Ovary (tissue), 9 donors: ENCODE results near the gene CDIPT. TPM values are rescaled to one million over a fixed set of nuclear protein-coding genes. Genes with fewer than 3 reads are reported as not detected.

Experiments
- DNase-seq, 5 donors: peaks; one replicate each; pipeline ENCODE4 v3.0.0-alpha.2; 2019 to 2020
- H3K27ac ChIP-seq, 2 donors: fragments of 200-600 bp; one replicate each; pipeline versions ENCODE4 v1.5.1 to v1.8.0; 2019 to 2022
- H3K27me3 ChIP-seq: fragments of 200-600 bp; one replicate; pipeline ENCODE4 v1.8.0; 2022
- H3K36me3 ChIP-seq: fragments of 200-600 bp; sonication (generic); one replicate; pipeline ENCODE4 v1.5.1; 2019
- H3K4me1 ChIP-seq: one replicate; pipeline ENCODE4 v1.8.1; 2013; ENCODE audit warnings: mild to moderate bottlenecking, moderate library complexity; ENCODE audit not compliant: insufficient read depth
- H3K4me3 ChIP-seq: fragments of 200-600 bp; sonication (generic); one replicate; pipeline ENCODE4 v1.5.1; 2017
- H3K9me3 ChIP-seq, 2 donors: fragments of 200-600 bp in 1 of 2; sonication (generic) in 1 of 2; one replicate each; pipeline versions ENCODE4 v1.5.1 to v1.8.1; 2013 to 2019; ENCODE audit warnings: mild to moderate bottlenecking in 1 of 2, moderate library complexity in 1 of 2
- CTCF ChIP-seq, 3 donors: fragments of 450-650 bp in 2 of 3; fragments of 200-600 bp in 1 of 3; IDR thresholded peaks; one replicate each; pipeline versions ENCODE4 v1.5.1 to v1.8.0; 2016 to 2022; ENCODE audit warnings: antibody characterized with exemption in 3 of 3, mild to moderate bottlenecking in 1 of 3
- EP300 ChIP-seq: sonication (generic); formaldehyde crosslinking; IDR thresholded peaks from one replicate; pipeline ENCODE4 v1.6.1; 2017; ENCODE audit warnings: antibody characterized with exemption
- POLR2A ChIP-seq: fragments of 450-650 bp; IDR thresholded peaks from one replicate; pipeline ENCODE4 v1.6.1; 2017; ENCODE audit warnings: antibody characterized with exemption, mild to moderate bottlenecking, moderate library complexity
- WGBS, 3 donors: extraction: QIAGEN DNeasy Blood & Tissue Kit in 1 of 3; methylation state at CpG; one replicate each; pipeline versions ENCODE4 v1.1.5 to v1.1.7; 2013 to 2017; 5-methylcytosine and 5-hydroxymethylcytosine counted together
- intact Hi-C, 4 donors: fragments of 100-400 bp; cut with DNase I; formaldehyde crosslinking; loops; one replicate each; pipeline versions ENCODE4 v1.11.0 to v1.15.1; 2022 to 2023
- polyA plus RNA-seq, 2 donors: library from polyadenylated mRNA; stranded (reverse); fragments of 200-250 nt in 1 of 2; fragments of 350-450 nt in 1 of 2; fragmentation: Illumina TruSeq in 1 of 2; extraction: RNeasy Lipid Tissue Mini Kit (QIAGEN cat#74804) in 1 of 2; gene quantifications; one replicate each; pipeline ENCODE4 v1.2.3, GENCODE V29; 2013 to 2014
- total RNA-seq, 7 donors: library from RNA; depleted of rRNA in 2 of 7; stranded (reverse); fragments of >200 nt in 2 of 7; fragmentation: NEBNext Ultra II Directional in 3 of 7; extraction: Animal tissue kit (Norgen Biotek cat#: 25700) in 3 of 7; gene quantifications; one replicate each; pipeline versions ENCODE4 v1.1.0 to v1.2.4, GENCODE V29; 2016 to 2023
- donor health status: DM: no; HTN: no; CAD: no; lungs with moderate emphysema.
- donor health status: DM: no; HTN: no; CAD: no.
- donor health status: Bipolar disorder and iron deficiency.
- donor health status: DM: yes; HTN: yes; CAD: no.
- donor health status: DM: no; HTN: no; CAD: no.
- donor health status: DM: yes; HTN: yes; CAD: no.

Gene CDIPT
- total and polyA plus RNA-seq, 9 donors, result 47.6 to 145 (median 110) TPM

GRCh38 chr16:29842732-29843346 is 20.2 kb downstream of the CDIPT start:
- Histone ChIP-seq H3K4me1 (peaks cover 8% of the 10 kb centered on the region), H3K27ac (no peak overlapping the region), H3K36me3 (no peaks in the 10 kb centered on the region), H3K4me3 (no peak overlapping the region), H3K9me3 (no peaks in the 10 kb centered on the region), H3K27me3 (no peaks in the 10 kb centered on the region)
- TF ChIP-seq EP300 (no peak), POLR2A (no peak), CTCF (IDR thresholded peaks at IDR 0.05) (no peak)
- intact Hi-C loops, result no loop called here
- no peak for DNase-seq
- WGBS, 3 donors, result 93 to 96% (median 95%) methylated on average over 9 of the region's 9 CpGs

- H3K4me3 ChIP-seq, result no peak overlapping the region
- DNase-seq, result no peak
- no peaks in the 10 kb centered on the region for H3K27me3 ChIP-seq
- WGBS, 3 donors, result 86 to 90% (median 87%) methylated on average over 23 of the region's 23 CpGs
- peaks cover 8% of the 10 kb centered on the region for H3K4me1 ChIP-seq
- H3K36me3 ChIP-seq, result no peaks in the 10 kb centered on the region
- intact Hi-C loops, result no loop called here
- peak overlapping the region; percentile 2 to 82 for H3K27ac ChIP-seq
- TF ChIP-seq CTCF (IDR thresholded peaks at IDR 0.05), result no peak
- TF ChIP-seq EP300, result no peak
- no peak for TF ChIP-seq POLR2A
- H3K9me3 ChIP-seq, result no peaks in the 10 kb centered on the region
Observed at GRCh38 chr16:29841631-29842030, 21.4 kb downstream of the CDIPT start.

GRCh38 chr16:29840240-29840639 is 22.8 kb downstream of the CDIPT start:
- H3K27ac ChIP-seq, result peak overlapping the region; percentile 42 to 82
- WGBS, 3 donors, result 35 to 37% (median 36%) methylated on average over 10 of the region's 10 CpGs

GRCh38 chr16:29839822-29840221 is 23.2 kb downstream of the CDIPT start:
- no peak overlapping the region for H3K4me3 ChIP-seq
- intact Hi-C loops, result no loop called here
- WGBS, 3 donors, result 16 to 40% (median 29%) methylated on average over 6 of the region's 6 CpGs
- peak; percentile 72 to 79 (median 74) for DNase-seq
- peaks cover 8% of the 10 kb centered on the region for H3K4me1 ChIP-seq
- TF ChIP-seq EP300 (no peak), CTCF (IDR thresholded peaks at IDR 0.05) (no peak), POLR2A (no peak)
- no peaks in the 10 kb centered on the region for H3K9me3 ChIP-seq
- H3K36me3 ChIP-seq, result no peaks in the 10 kb centered on the region
- H3K27me3 ChIP-seq, result no peaks in the 10 kb centered on the region
- peak overlapping the region; percentile 42 to 82 for H3K27ac ChIP-seq

More at GRCh38 chr16:29840240-29840639, 22.8 kb downstream of the CDIPT start:
- no peaks in the 10 kb centered on the region for H3K36me3 ChIP-seq
- H3K9me3 ChIP-seq, result no peaks in the 10 kb centered on the region
- no peaks in the 10 kb centered on the region for H3K27me3 ChIP-seq
- H3K4me3 ChIP-seq, result no peak overlapping the region
- no peak for TF ChIP-seq CTCF (IDR thresholded peaks at IDR 0.05)
- no peak for TF ChIP-seq POLR2A
- TF ChIP-seq EP300, result no peak
- intact Hi-C loops, result no loop called here
- DNase-seq, result peak in 3 of 5 donors; percentile 37 to 62 (median 48)
- H3K4me1 ChIP-seq, result peaks cover 8% of the 10 kb centered on the region
